Kidney (tissue), 14 donors: ENCODE data around the gene COQ9. TPM values are rescaled to one million over a fixed set of nuclear protein-coding genes. Genes with fewer than 3 reads are reported as not detected.
"Not testable (repeated sequence)": the region's sequence is repeated elsewhere in the genome, so short reads cannot be mapped to it uniquely, and the experiment has no call there.

Source experiments
- DNase-seq, 5 donors: peaks; one replicate each; pipeline ENCODE4 v3.0.0-alpha.2; 2013 to 2020
- FAIRE-seq: peaks from 2 replicates; lab custom pipeline; 2012; peaks lifted over from hg19 to GRCh38; lab: Jason Lieb, UNC
- H3K27ac ChIP-seq, 2 donors: one replicate each; pipeline ENCODE4 v1.7.0; 2013; ENCODE audit warnings: low read depth in 2 of 2, low read length in 2 of 2, inconsistent platforms in 1 of 2
- H3K27me3 ChIP-seq: one replicate; pipeline ENCODE4 v1.7.1; 2013; ENCODE audit warnings: low read length, inconsistent platforms; ENCODE audit not compliant: control insufficient read depth, insufficient read depth
- H3K36me3 ChIP-seq, 3 donors: one replicate each; pipeline versions ENCODE4 v1.7.0 to v1.7.1; 2013; ENCODE audit warnings: low read length in 3 of 3, control low read depth in 1 of 3, inconsistent platforms in 1 of 3; ENCODE audit not compliant: insufficient read depth in 3 of 3, control insufficient read depth in 2 of 3
- H3K4me1 ChIP-seq, 3 donors: one replicate each; pipeline versions ENCODE4 v1.7.0 to v1.7.1; 2013; ENCODE audit warnings: low read length in 3 of 3, inconsistent platforms in 1 of 3, low read depth in 1 of 3; ENCODE audit not compliant: control insufficient read depth in 2 of 3, insufficient read depth in 2 of 3
- H3K4me3 ChIP-seq, 3 donors: one replicate each; pipeline versions ENCODE4 v1.7.0 to v1.8.1; 2013; ENCODE audit warnings: low read length in 3 of 3, control low read depth in 1 of 3, inconsistent platforms in 1 of 3
- H3K9ac ChIP-seq, 3 donors: one replicate each; pipeline versions ENCODE4 v1.7.0 to v1.7.1; 2013; ENCODE audit warnings: low read length in 3 of 3, control low read depth in 1 of 3, inconsistent platforms in 1 of 3
- H3K9me3 ChIP-seq, 3 donors: one replicate each; pipeline versions ENCODE4 v1.7.0 to v1.7.1; 2013; ENCODE audit warnings: low read length in 3 of 3, control low read depth in 1 of 3, inconsistent platforms in 1 of 3; ENCODE audit not compliant: control insufficient read depth in 2 of 3, insufficient read depth in 1 of 3
- intact Hi-C: fragments of 100-400 bp; cut with DNase I; formaldehyde crosslinking; loops from one replicate; pipeline ENCODE4 v1.11.1; 2022
- polyA plus RNA-seq: library from polyadenylated mRNA; stranded (reverse); fragments of 350-450 nt; fragmentation: Illumina TruSeq; extraction: RNeasy Lipid Tissue Mini Kit (QIAGEN cat#74804); gene quantifications from one replicate; pipeline ENCODE4 v1.2.3, GENCODE V29; 2014; ENCODE audit warnings: low read depth, low replicate concordance; ENCODE audit not compliant: insufficient read depth
- total RNA-seq: library from RNA; stranded (reverse); fragmentation: NEBNext Ultra II Directional; extraction: Animal tissue kit (Norgen Biotek cat#: 25700); gene quantifications from one replicate; pipeline ENCODE4 v1.2.1, GENCODE V29; 2021
- TF ChIP-seq, protein P1 (sequence below): IDR thresholded peaks from 3 replicates; pipeline ENCODE4 v1.5.1; 2012; ENCODE audit warnings: mild to moderate bottlenecking, moderate library complexity, borderline replicate concordance; ENCODE audit not compliant: insufficient read depth; ENCODE audit errors: extremely low read depth
- donor health status: control.
- donor health status: control.
- donor health status: control.
- donor health status: control.
- donor health status: control.
- donor health status: DM: yes; HTN: yes; CAD: no.
- donor health status: Normal renal cell carcinoma (clear cell type).

Gene COQ9
- total and polyA plus RNA-seq, 2 donors from 2014 or later, result 78.0 to 200 TPM

DNA sequence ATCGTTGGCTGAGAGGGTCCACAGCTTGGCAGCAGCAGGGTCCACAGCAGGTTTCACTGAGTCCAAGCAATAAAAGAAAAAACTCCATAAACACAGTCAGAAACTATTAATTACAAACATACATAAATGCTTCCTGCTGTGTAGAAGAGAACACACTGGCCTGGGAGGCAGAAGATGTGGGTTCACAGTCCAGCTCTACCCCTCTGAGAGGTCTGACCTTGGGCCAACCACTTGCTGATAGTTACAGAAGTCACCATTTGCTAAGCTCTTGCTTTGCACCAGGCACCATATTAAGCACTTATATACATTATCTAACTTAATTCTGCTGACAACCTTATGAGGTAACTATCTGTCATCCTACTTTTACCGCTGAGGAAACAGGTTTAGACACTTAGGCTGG, 14.8 kb upstream of the COQ9 start:
- TF ChIP-seq, protein P1, sequence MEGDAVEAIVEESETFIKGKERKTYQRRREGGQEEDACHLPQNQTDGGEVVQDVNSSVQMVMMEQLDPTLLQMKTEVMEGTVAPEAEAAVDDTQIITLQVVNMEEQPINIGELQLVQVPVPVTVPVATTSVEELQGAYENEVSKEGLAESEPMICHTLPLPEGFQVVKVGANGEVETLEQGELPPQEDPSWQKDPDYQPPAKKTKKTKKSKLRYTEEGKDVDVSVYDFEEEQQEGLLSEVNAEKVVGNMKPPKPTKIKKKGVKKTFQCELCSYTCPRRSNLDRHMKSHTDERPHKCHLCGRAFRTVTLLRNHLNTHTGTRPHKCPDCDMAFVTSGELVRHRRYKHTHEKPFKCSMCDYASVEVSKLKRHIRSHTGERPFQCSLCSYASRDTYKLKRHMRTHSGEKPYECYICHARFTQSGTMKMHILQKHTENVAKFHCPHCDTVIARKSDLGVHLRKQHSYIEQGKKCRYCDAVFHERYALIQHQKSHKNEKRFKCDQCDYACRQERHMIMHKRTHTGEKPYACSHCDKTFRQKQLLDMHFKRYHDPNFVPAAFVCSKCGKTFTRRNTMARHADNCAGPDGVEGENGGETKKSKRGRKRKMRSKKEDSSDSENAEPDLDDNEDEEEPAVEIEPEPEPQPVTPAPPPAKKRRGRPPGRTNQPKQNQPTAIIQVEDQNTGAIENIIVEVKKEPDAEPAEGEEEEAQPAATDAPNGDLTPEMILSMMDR, result no peak
- FAIRE-seq (no peak), DNase-seq (no peak)

GRCh38 chr16:57432989-57433388, 14.3 kb upstream of the COQ9 start:
- no peaks in the 10 kb centered on the region for H3K27me3 ChIP-seq
- FAIRE-seq (no peak), DNase-seq (no peak)
- intact Hi-C loops, result no loop called here
- no peak overlapping the region for H3K4me3 ChIP-seq
- H3K4me1 ChIP-seq, result no peaks in the 10 kb centered on the region
- H3K9me3 ChIP-seq, result no peaks in the 10 kb centered on the region
- H3K27ac ChIP-seq, result no peak overlapping the region
- TF ChIP-seq, protein P1, result no peak
- peaks cover 8 to 72% (median 51%) of the 10 kb centered on the region in 3 donors for H3K36me3 ChIP-seq
- no peak overlapping the region for H3K9ac ChIP-seq

More for the DNA sequence above, 14.8 kb upstream of the COQ9 start:
- Histone ChIP-seq H3K36me3 (peaks cover 8 to 68% (median 51%) of the 10 kb centered on the region in 3 donors), H3K4me1 (no peaks in the 10 kb centered on the region), H3K9me3 (no peaks in the 10 kb centered on the region), H3K4me3 (no peak overlapping the region), H3K27me3 (no peaks in the 10 kb centered on the region), H3K9ac (no peak overlapping the region), H3K27ac (no peak overlapping the region)
- intact Hi-C loops, result no loop called here

- Histone ChIP-seq H3K27ac (no peak overlapping the region), H3K27me3 (no peaks in the 10 kb centered on the region), H3K9ac (no peak overlapping the region), H3K9me3 (no peaks in the 10 kb centered on the region), H3K4me3 (no peak overlapping the region), H3K36me3 (peaks cover 11 to 77% (median 47%) of the 10 kb centered on the region in 3 donors), H3K4me1 (no peaks in the 10 kb centered on the region)
- intact Hi-C loops, result no loop called here
- FAIRE-seq (no peak), DNase-seq (no peak)
- TF ChIP-seq, protein P1, result no peak
Observed at GRCh38 chr16:57434003-57434402, 13.3 kb upstream of the COQ9 start.

- TF ChIP-seq, protein P1, result no peak
- H3K9me3 ChIP-seq, result peaks cover 0 to 2% (median 0%) of the 10 kb centered on the region in 3 donors
- intact Hi-C loops, result no loop called here
- H3K4me1 ChIP-seq, result no peaks in the 10 kb centered on the region
- H3K36me3 ChIP-seq, result peaks cover 5 to 63% (median 37%) of the 10 kb centered on the region in 3 donors
- FAIRE-seq (no peak), DNase-seq (no peak)
- no peaks in the 10 kb centered on the region for H3K27me3 ChIP-seq
- no peak overlapping the region for H3K4me3 ChIP-seq
- no peak overlapping the region for H3K27ac ChIP-seq
- H3K9ac ChIP-seq, result no peak overlapping the region
Observed at GRCh38 chr16:57435838-57436237, 11.4 kb upstream of the COQ9 start.

DNA sequence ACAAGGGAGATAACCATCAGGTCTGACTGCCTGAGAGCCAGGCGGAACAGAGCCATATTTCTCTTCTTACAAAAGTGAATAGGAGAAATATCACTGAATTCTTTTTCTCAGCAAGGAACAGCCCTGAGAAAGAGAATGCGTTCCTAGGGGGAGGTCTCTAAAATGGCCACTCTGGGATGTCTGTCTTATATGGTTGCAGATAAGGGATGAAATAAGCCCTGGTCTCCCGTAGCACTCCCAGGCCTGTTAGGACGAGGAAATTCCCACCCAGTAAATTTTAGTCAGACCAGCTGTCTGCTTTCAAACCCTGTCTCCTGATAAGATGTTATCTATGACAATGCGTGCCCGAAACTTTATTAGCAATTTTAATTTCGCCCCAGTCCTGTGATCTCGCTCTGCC, 7.3 kb upstream of the COQ9 start:
- H3K4me3 ChIP-seq, intact Hi-C loops, H3K27me3 ChIP-seq, FAIRE-seq, DNase-seq, H3K9ac ChIP-seq, H3K9me3 ChIP-seq, H3K4me1 ChIP-seq, H3K27ac ChIP-seq: not testable (repeated sequence)
- peaks cover 3 to 28% (median 7%) of the 10 kb centered on the region in 3 donors for H3K36me3 ChIP-seq

DNA sequence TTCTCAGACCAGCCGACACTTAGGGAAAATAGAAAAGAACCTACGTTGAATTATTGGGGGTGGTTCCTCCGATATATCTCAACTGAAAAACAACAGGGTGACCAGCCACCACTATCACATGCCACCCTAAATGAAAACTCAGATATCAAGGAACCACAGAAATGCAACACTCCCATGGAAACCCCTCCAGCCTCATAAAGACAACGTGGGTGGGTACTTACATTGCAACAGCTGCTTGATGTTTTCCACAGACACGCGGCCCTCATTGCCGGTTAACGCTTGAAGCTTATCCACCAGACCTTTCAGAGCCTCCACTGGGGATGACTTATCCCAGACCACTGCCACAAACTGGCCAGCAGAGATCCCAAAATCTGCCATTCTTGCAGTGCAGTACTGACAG, 6.7 kb upstream of the COQ9 start:
- H3K27ac ChIP-seq, H3K4me3 ChIP-seq, FAIRE-seq, intact Hi-C loops, H3K27me3 ChIP-seq, H3K9me3 ChIP-seq, H3K9ac ChIP-seq, H3K4me1 ChIP-seq, DNase-seq: not testable (repeated sequence)
- H3K36me3 ChIP-seq, result peaks cover 3 to 23% (median 7%) of the 10 kb centered on the region in 3 donors
